Prostate gland (tissue), 2 donors: Measurements from ENCODE around the gene OGFOD1.

ENCODE experiments used
- CTCF ChIP-seq, 4 experiments: fragments of 200-600 bp in 2 of 4; fragments of 450-650 bp in 2 of 4; sonication (generic) in 2 of 4; IDR thresholded peaks; 1 replicate in 3 of 4; 2 replicates in 1 of 4; pipeline ENCODE4 v1.5.1; 2016 to 2019; ENCODE audit warnings: antibody characterized with exemption in 4 of 4, mild to moderate bottlenecking in 2 of 4, moderate library complexity in 2 of 4
- POLR2A ChIP-seq: fragments of 450-650 bp; IDR thresholded peaks from one replicate; pipeline ENCODE4 v1.6.1; 2016; ENCODE audit warnings: antibody characterized with exemption, mild to moderate bottlenecking

- no peak for TF ChIP-seq POLR2A
- no peak for TF ChIP-seq CTCF (IDR thresholded peaks at IDR 0.05)
These were observed 3.3 kb upstream of the OGFOD1 start for GRCh38 chr16:56448005-56448404.
